ENCODE results near the gene C16orf95. TPM values are rescaled to one million over a fixed set of nuclear protein-coding genes. Genes with fewer than 3 reads are reported as not detected.

The C16orf95 gene
- total RNA-seq, 1 experiment from 2014 or later: 6.0 TPM

GRCh38 chr16:87346517-87347060, 29.4 kb upstream of the C16orf95 start:
- H3K4me1 ChIP-seq (ENCODE audit: control insufficient read depth, insufficient read depth, low read length): no peaks in the 10 kb centered on the region
- no peaks in the 10 kb centered on the region for H3K27me3 ChIP-seq (ENCODE audit: control insufficient read depth, insufficient read depth, low read length)
- TF ChIP-seq REST (IDR thresholded peaks at IDR 0.05; ENCODE audit: insufficient read depth in 1 of 2, low read depth in 2 of 2, low read length in 1 of 2) (no peak), SIN3A (IDR thresholded peaks at IDR 0.05; ENCODE audit: borderline replicate concordance, insufficient read depth, low read depth, low read length) (no peak), CTCF (IDR thresholded peaks at IDR 0.05) (no peak), TCF7L2 (IDR thresholded peaks at IDR 0.05; ENCODE audit: low read depth, low read length) (no peak), POLR2AphosphoS5 (IDR thresholded peaks at IDR 0.05; ENCODE audit: low read depth, low read length) (no peak)
- CTCF ChIA-PET: no interaction called here
- no peak for DNase-seq (ENCODE audit: low read depth, low spot score)
- in situ Hi-C loops (cut with HindIII; ENCODE audit: low pct_unique_long_range_greater_than_20kb, low sequenced_read_pairs) (no loop called here), intact Hi-C loops (cut with micrococcal nuclease; ENCODE audit: unreplicated experiment) (no loop called here)
- BruUV-seq (replicated peaks): no TSS peak
- POLR2A ChIA-PET: no interaction called here
- H3K9me3 ChIP-seq (ENCODE audit: control insufficient read depth, insufficient read depth, low read depth, low read length): no peaks in the 10 kb centered on the region
- no peak for ATAC-seq
- no peak overlapping the region for H3K4me3 ChIP-seq (ENCODE audit: low read depth in 2 of 2, low read length in 2 of 2)
- H3K27ac ChIP-seq (ENCODE audit: low read length): no peak overlapping the region
- no peaks in the 10 kb centered on the region for H3K36me3 ChIP-seq (ENCODE audit: control insufficient read depth, insufficient read depth, low read length)

GRCh38 chr16:87345726-87346424, 28.7 kb upstream of the C16orf95 start:
- no peak overlapping the region for H3K27ac ChIP-seq (ENCODE audit: low read length)
- H3K27me3 ChIP-seq (ENCODE audit: control insufficient read depth, insufficient read depth, low read length): no peaks in the 10 kb centered on the region
- intact Hi-C loops (cut with micrococcal nuclease; ENCODE audit: unreplicated experiment) (no loop called here), in situ Hi-C loops (cut with HindIII; ENCODE audit: low pct_unique_long_range_greater_than_20kb, low sequenced_read_pairs) (no loop called here)
- ChIA-PET POLR2A (no interaction called here), CTCF (no interaction called here)
- no peak overlapping the region for H3K4me3 ChIP-seq (ENCODE audit: low read depth in 2 of 2, low read length in 2 of 2)
- TF ChIP-seq TCF7L2 (IDR thresholded peaks at IDR 0.05; ENCODE audit: low read depth, low read length) (no peak), CTCF (IDR thresholded peaks at IDR 0.05) (no peak), SIN3A (IDR thresholded peaks at IDR 0.05; ENCODE audit: borderline replicate concordance, insufficient read depth, low read depth, low read length) (no peak), REST (IDR thresholded peaks at IDR 0.05; ENCODE audit: insufficient read depth in 1 of 2, low read depth in 2 of 2, low read length in 1 of 2) (no peak)
- H3K36me3 ChIP-seq (ENCODE audit: control insufficient read depth, insufficient read depth, low read length): no peaks in the 10 kb centered on the region
- ATAC-seq: no peak
- no peaks in the 10 kb centered on the region for H3K9me3 ChIP-seq (ENCODE audit: control insufficient read depth, insufficient read depth, low read depth, low read length)
- BruUV-seq (replicated peaks): no TSS peak
- DNase-seq (ENCODE audit: low read depth, low spot score): no peak
- no peaks in the 10 kb centered on the region for H3K4me1 ChIP-seq (ENCODE audit: control insufficient read depth, insufficient read depth, low read length)
